BLaER1 (cell line): ENCODE measurements around the gene KAZN.

Experiments
- H3K27ac ChIP-seq: shearing (Covaris generic); formaldehyde crosslinking; 2 replicates; pipeline ENCODE4 v1.8.1; 2022
- H3K27me3 ChIP-seq: shearing (Covaris generic); formaldehyde crosslinking; 2 replicates; pipeline ENCODE4 v1.8.1; 2022
- H3K36me3 ChIP-seq: shearing (Covaris generic); formaldehyde crosslinking; 2 replicates; pipeline ENCODE4 v1.8.1; 2022
- H3K4me1 ChIP-seq: shearing (Covaris generic); formaldehyde crosslinking; 2 replicates; pipeline ENCODE4 v1.8.1; 2022
- H3K4me2 ChIP-seq: shearing (Covaris generic); formaldehyde crosslinking; 2 replicates; pipeline ENCODE4 v1.8.1; 2022
- H3K4me3 ChIP-seq: shearing (Covaris generic); formaldehyde crosslinking; 2 replicates; pipeline ENCODE4 v1.8.1; 2022
- H3K9ac ChIP-seq: shearing (Covaris generic); formaldehyde crosslinking; 2 replicates; pipeline ENCODE4 v1.8.1; 2022
- H3K9me3 ChIP-seq: shearing (Covaris generic); formaldehyde crosslinking; 2 replicates; pipeline ENCODE4 v1.8.1; 2022
- H4K20me1 ChIP-seq: shearing (Covaris generic); formaldehyde crosslinking; 2 replicates; pipeline ENCODE4 v1.8.1; 2022
- Cebpa-rat ChIP-seq: shearing (Covaris generic); IDR thresholded peaks from 2 replicates; pipeline ENCODE4 v1.8.1; 2022

The KAZN gene

DNA sequence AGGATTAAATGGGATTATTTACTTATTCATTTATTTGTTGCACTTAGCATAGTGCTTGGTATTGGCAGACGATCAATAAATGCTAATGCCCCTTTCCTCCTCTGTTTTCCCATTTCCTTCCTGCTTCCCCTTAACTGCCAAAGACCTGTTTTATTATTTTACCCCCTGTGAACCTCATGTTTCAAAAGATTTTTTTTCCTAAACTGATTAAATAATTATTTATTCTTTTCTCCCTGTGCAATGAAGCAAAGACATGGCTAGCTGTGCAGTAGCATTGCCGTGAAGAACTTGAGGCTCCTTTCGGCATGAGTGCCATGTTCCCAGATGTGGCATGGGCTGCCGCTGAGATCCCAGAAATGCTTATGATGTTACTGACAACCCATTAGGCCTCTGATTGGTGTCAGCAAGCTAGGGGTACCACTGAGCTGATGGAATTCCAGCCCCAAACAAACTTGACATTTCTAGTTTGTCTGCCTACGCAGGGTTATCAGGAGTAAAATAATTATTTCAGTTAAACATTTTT, 288.6 kb downstream of the KAZN start:
- Histone ChIP-seq H3K4me1 (peaks cover 18% of the 10 kb centered on the region), H3K9me3 (no peaks in the 10 kb centered on the region), H3K4me3 (no peak overlapping the region), H3K27me3 (no peaks in the 10 kb centered on the region), H4K20me1 (no peaks in the 10 kb centered on the region), H3K36me3 (no peaks in the 10 kb centered on the region), H3K27ac (no peak overlapping the region), H3K9ac (no peak overlapping the region), H3K4me2 (no peak overlapping the region)
- TF ChIP-seq Cebpa-rat, result no peak

DNA sequence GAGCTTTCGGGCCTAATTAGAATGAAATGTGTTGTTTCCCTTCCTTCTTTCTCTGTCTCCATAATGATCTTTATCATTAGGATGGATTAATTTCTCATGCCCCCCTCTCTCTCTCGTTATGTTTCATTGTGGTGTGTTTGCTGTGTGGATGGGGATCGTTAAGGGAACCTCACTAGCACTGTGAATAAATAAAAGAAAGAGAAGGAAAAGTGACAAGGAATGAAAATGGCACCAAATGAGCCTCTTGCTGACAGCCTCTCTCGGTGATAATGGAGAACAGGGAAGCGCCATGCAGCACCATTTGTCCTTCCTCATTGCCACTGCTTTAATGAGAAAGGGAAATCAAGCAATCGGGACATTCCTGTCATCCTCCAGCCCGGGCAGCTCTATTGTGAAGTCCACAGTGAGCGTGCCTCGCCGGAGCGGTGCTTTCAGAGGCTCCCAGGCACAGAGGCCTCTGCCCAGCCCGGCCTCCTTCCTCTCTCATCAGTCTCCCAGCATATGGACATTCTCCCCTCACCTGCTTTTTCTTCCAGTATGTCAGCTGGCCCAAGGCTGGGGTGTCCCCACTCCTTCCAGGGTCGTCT, 289.4 kb downstream of the KAZN start:
- H3K4me1 ChIP-seq, result peaks cover 18% of the 10 kb centered on the region
- no peak for TF ChIP-seq Cebpa-rat

DNA sequence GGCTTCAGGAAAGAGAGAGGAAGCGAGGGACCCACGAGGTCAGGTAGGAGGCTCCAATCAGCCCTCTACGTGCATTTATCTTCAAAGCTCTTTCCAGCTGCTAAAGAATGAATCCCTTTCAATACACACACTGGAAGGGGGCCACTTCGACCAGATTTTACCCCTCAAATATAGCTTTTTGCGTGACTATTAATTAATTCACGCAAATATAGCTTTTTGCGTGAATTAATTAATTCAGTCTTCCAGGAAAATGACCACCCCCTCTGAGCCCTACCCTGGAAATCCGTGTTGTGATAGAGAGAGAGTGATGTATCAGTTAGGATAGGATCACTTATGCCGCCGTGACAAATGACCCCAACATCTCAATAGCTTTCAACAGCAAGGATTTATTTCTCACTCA, 289.9 kb downstream of the KAZN start:
- no peak overlapping the region for H3K4me2 ChIP-seq
- peaks cover 21% of the 10 kb centered on the region for H3K4me1 ChIP-seq
- no peak overlapping the region for H3K4me3 ChIP-seq
- no peaks in the 10 kb centered on the region for H3K27me3 ChIP-seq
- no peaks in the 10 kb centered on the region for H3K9me3 ChIP-seq
- TF ChIP-seq Cebpa-rat, result no peak
- H3K36me3 ChIP-seq, result no peaks in the 10 kb centered on the region
- no peak overlapping the region for H3K27ac ChIP-seq
- no peaks in the 10 kb centered on the region for H4K20me1 ChIP-seq
- no peak overlapping the region for H3K9ac ChIP-seq

More for the DNA sequence above, 289.4 kb downstream of the KAZN start:
- no peaks in the 10 kb centered on the region for H3K27me3 ChIP-seq
- H3K9me3 ChIP-seq, result no peaks in the 10 kb centered on the region
- no peaks in the 10 kb centered on the region for H4K20me1 ChIP-seq
- H3K27ac ChIP-seq, result no peak overlapping the region
- no peak overlapping the region for H3K9ac ChIP-seq
- H3K36me3 ChIP-seq, result no peaks in the 10 kb centered on the region
- H3K4me3 ChIP-seq, result no peak overlapping the region
- H3K4me2 ChIP-seq, result no peak overlapping the region

DNA sequence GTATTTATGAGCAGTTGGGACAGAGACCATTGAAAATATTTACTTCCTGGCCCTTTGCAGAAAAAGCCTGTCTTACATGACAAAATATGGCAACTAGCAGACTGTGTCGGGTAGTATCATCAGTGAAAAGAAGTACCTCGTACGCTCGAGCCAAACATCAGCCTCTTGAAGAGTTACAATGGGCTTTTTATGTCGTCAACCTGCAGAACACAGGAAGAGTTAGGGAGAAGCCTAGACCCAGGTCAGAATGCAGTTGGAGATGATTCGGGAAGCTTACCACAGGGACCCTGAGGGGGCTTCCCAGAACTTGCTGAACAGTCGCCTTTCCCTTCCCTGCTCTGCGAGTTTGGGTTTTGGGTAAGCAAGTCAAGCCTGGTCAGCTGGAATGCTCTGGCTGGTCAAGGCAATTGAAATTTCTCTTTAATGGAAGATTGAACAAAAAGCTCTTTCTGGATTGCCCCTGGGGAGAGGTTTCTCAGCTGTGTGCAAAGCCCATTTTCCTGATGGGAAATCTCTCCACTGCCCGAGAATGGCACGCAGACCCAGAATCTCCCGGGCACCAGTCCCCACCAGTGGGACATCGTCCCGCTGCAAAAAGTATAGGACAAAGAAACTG, 291.4 kb downstream of the KAZN start:
- Histone ChIP-seq H3K9me3 (no peaks in the 10 kb centered on the region), H3K4me2 (no peak overlapping the region), H4K20me1 (no peaks in the 10 kb centered on the region), H3K9ac (no peak overlapping the region), H3K27ac (no peak overlapping the region), H3K36me3 (no peaks in the 10 kb centered on the region), H3K4me3 (no peak overlapping the region), H3K27me3 (no peaks in the 10 kb centered on the region), H3K4me1 (peaks cover 24% of the 10 kb centered on the region)
- TF ChIP-seq Cebpa-rat, result no peak

DNA sequence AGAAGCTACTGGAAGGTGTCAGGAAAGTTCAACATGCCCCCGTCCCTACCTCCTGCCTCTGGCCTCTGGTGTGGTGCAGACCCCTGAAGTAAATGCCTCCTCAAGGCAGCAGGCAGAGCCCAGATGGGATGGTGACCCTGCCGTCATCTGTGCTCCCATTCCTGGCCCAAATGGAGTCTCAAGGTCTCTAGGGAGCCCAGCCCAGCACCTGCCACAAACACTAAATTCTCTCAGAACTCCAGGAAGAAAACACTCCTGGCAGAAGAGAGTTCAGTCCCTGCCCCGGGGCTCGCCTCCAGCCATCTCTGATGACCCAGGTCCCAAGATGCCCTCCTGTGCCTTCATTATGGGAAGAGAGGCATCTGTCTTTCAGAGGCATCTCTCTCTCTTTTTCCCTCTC, 293.5 kb downstream of the KAZN start:
- H3K4me3 ChIP-seq, result no peak overlapping the region
- H3K4me1 ChIP-seq, result peaks cover 24% of the 10 kb centered on the region
- no peak for TF ChIP-seq Cebpa-rat
- H3K4me2 ChIP-seq, result peak overlapping the region; percentile 22
- no peaks in the 10 kb centered on the region for H3K36me3 ChIP-seq
- H3K9me3 ChIP-seq, result no peaks in the 10 kb centered on the region
- H3K27ac ChIP-seq, result no peak overlapping the region
- H3K9ac ChIP-seq, result no peak overlapping the region
- H3K27me3 ChIP-seq, result no peaks in the 10 kb centered on the region
- no peaks in the 10 kb centered on the region for H4K20me1 ChIP-seq

DNA sequence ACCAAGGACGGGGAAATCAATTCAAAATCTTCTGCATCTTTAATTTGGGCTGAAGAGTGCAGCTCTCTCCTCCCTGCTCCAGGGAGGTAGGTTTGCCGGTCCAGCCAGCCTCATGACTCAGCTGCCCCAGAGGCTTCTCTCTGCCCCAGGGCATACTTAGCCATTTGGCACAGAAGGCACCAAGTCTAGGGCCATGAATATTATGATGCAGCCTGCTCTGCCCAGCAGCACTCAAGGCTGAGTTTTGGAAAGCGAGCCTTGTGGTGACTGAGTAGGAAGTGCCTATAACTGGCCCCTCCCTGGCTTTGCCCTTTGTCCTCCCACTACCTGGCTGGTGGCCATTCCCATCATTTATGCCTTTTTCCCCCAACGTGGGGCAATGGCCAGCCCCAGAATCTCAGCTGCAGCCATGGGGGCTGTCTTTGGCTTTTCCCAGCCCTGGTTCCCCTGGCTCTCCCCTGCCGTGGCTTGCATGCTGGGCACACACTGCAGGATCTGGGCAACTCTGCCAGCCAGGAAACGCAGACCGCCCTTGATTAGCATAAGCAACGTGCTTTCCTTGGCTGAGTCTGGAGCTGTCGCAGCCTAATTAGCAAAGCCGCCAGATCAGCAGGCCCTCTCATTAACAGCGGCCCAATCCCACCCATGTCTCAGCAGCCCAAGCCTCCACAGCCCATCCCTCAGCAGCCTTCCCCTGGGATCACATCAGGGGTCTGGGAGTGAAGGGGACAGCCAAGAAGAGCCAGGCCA, 296.5 kb downstream of the KAZN start:
- H3K4me2 ChIP-seq, result no peak overlapping the region
- no peak overlapping the region for H3K4me3 ChIP-seq
- H3K9me3 ChIP-seq, result no peaks in the 10 kb centered on the region
- no peak for TF ChIP-seq Cebpa-rat
- H3K27me3 ChIP-seq, result no peaks in the 10 kb centered on the region
- peaks cover 24% of the 10 kb centered on the region for H3K4me1 ChIP-seq
- no peak overlapping the region for H3K27ac ChIP-seq
- no peaks in the 10 kb centered on the region for H3K36me3 ChIP-seq
- H4K20me1 ChIP-seq, result no peaks in the 10 kb centered on the region
- no peak overlapping the region for H3K9ac ChIP-seq

DNA sequence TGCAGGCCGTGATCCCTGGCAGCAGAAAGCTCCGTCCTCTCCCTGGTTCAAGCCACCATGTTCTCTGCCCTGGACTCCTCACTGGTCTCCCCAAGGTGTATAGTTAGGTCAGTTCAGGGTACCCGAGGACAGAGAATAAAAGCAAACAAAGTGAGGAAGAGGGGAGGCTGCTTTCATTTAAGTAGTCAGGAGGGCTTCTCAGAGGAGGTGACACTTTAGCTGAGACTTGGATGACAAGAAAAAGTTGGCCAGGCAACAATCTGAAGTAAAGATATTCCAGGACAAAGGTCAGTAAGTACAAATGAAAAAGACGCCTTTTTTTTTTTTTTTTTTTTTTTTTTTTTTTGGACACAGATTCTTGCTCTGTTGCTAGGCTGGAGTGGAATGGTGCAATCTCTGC, 297.2 kb downstream of the KAZN start:
- Histone ChIP-seq H3K9ac (no peak overlapping the region), H3K4me2 (no peak overlapping the region), H3K27me3 (no peaks in the 10 kb centered on the region), H3K4me1 (peaks cover 24% of the 10 kb centered on the region), H3K36me3 (no peaks in the 10 kb centered on the region), H3K27ac (no peak overlapping the region), H3K9me3 (no peaks in the 10 kb centered on the region), H3K4me3 (no peak overlapping the region), H4K20me1 (no peaks in the 10 kb centered on the region)
- TF ChIP-seq Cebpa-rat, result no peak

DNA sequence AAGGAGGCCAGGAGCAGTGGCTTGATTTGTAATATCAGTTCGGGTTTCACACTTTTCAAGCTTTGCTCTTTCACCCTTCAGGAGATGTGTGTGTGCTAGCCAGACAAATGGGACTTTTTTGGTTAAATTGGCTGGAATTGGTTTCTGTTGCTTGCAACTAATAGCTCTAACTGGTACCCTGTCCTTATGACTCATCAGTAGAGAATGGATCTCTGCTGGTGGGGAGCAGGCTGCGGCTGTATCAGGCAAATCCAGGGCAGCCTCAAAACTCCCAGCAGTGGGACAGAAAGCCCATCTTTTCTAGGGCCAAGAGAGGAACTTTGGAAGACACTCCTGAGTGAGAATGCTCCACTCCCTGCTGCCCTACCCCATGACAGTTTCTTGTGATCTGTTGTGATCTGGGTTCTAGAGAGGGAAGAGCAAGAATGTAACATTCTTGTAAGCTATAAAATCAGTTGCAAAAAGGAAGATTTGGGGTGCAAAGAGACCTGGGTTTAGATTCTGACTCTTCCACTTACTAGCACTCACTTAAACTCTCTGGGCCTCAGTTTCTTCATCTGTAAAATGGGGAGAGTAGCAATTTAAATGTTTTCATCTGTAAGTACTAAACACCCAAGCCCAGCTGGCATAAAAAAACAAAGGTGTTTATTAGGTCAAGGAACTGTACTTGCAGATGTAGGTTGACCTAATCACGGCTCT, 298.0 kb downstream of the KAZN start:
- Histone ChIP-seq H3K9me3 (no peaks in the 10 kb centered on the region), H3K36me3 (no peaks in the 10 kb centered on the region), H3K9ac (no peak overlapping the region), H3K27ac (no peak overlapping the region), H3K4me3 (no peak overlapping the region), H3K4me2 (no peak overlapping the region), H3K4me1 (peaks cover 24% of the 10 kb centered on the region), H3K27me3 (no peaks in the 10 kb centered on the region), H4K20me1 (no peaks in the 10 kb centered on the region)
- TF ChIP-seq Cebpa-rat, result no peak

DNA sequence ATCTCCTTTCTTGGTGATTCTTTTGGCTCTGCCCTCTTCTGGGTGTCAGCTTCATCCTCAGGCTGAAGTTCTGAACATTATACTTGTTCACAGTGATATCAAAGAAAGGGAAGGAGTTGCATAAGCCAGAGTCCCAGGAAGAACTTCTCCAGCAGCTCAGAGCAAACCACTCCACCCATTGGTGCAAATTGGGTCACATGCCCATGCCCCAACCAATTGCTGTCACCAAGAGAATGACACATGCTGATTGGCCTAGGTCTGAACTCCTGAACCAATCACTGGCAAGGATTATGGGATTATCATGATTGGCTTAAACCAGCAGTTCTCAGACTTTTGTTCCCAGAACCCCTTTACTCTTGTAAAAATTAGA, 298.6 kb downstream of the KAZN start:
- H4K20me1 ChIP-seq, result no peaks in the 10 kb centered on the region
- peaks cover 21% of the 10 kb centered on the region for H3K4me1 ChIP-seq
- no peak overlapping the region for H3K9ac ChIP-seq
- no peak overlapping the region for H3K4me3 ChIP-seq
- H3K9me3 ChIP-seq, result no peaks in the 10 kb centered on the region
- TF ChIP-seq Cebpa-rat, result no peak
- no peaks in the 10 kb centered on the region for H3K27me3 ChIP-seq
- H3K27ac ChIP-seq, result no peak overlapping the region
- no peak overlapping the region for H3K4me2 ChIP-seq
- H3K36me3 ChIP-seq, result no peaks in the 10 kb centered on the region

DNA sequence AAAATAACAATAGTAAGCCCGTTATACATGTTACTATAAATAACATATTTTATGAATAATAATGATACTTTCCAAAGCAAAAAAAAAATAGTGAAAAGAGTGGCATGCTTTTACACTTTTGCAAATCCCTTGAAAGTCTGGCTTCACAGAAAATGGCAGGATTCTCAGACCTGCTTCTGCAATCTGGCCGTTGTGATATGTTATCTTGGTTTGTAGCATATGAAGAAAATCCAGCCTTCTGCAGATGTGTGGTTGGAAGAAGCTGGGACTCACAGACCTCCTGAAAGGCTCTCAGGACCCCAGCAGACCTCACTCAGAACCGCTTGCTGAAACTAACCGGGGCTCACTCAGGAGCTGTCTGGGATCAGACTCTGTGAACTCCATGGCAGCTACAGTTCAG, 299.1 kb downstream of the KAZN start:
- no peak overlapping the region for H3K4me2 ChIP-seq
- TF ChIP-seq Cebpa-rat, result no peak
- H3K27ac ChIP-seq, result no peak overlapping the region
- H4K20me1 ChIP-seq, result no peaks in the 10 kb centered on the region
- no peaks in the 10 kb centered on the region for H3K27me3 ChIP-seq
- no peak overlapping the region for H3K9ac ChIP-seq
- H3K36me3 ChIP-seq, result no peaks in the 10 kb centered on the region
- peaks cover 16% of the 10 kb centered on the region for H3K4me1 ChIP-seq
- no peak overlapping the region for H3K4me3 ChIP-seq
- no peaks in the 10 kb centered on the region for H3K9me3 ChIP-seq
